Prostate gland (tissue), 2 donors: ENCODE results near the gene CD180. TPM values are rescaled to one million over a fixed set of nuclear protein-coding genes. Genes with fewer than 3 reads are reported as not detected.
A peak's percentile ranks its signal among the peaks of the same experiment; 100 is the strongest.

Experiments
- DNase-seq: peaks from one replicate; pipeline ENCODE4 v3.0.0-alpha.2; 2019; ENCODE audit warnings: low spot score
- H3K27ac ChIP-seq, 2 donors: fragments of 200-600 bp; sonication (generic); 2 replicates each; pipeline ENCODE4 v1.5.1; 2017 to 2019
- H3K27me3 ChIP-seq: fragments of 200-600 bp; sonication (generic); replicated peaks from 2 replicates; pipeline ENCODE4 v1.5.1; 2019; ENCODE audit not compliant: insufficient read depth
- H3K36me3 ChIP-seq, 2 donors: fragments of 200-600 bp; sonication (generic); 1 replicate in 1 of 2; 2 replicates in 1 of 2; pipeline versions ENCODE4 v1.5.1 to v1.8.1; 2017 to 2019
- H3K4me1 ChIP-seq: fragments of 200-600 bp; sonication (generic); replicated peaks from 2 replicates; pipeline ENCODE4 v1.5.1; 2019
- H3K4me3 ChIP-seq, 2 donors: fragments of 200-600 bp; sonication (generic); 2 replicates each; pipeline ENCODE4 v1.5.1; 2017 to 2019
- H3K9me3 ChIP-seq: fragments of 200-600 bp; sonication (generic); 2 replicates; pipeline ENCODE4 v1.5.1; 2017
- POLR2A ChIP-seq: fragments of 450-650 bp; IDR thresholded peaks from one replicate; pipeline ENCODE4 v1.6.1; 2016; ENCODE audit warnings: antibody characterized with exemption, mild to moderate bottlenecking
- POLR2AphosphoS5 ChIP-seq: sonication (generic); formaldehyde crosslinking; IDR thresholded peaks from one replicate; pipeline ENCODE4 v1.6.1; 2017; ENCODE audit warnings: antibody characterized with exemption
- WGBS: methylation state at CpG from one replicate; pipeline ENCODE4 v1.1.5; 2018; 5-methylcytosine and 5-hydroxymethylcytosine counted together
- intact Hi-C: fragments of 100-400 bp; cut with DNase I; formaldehyde crosslinking; loops from one replicate; pipeline ENCODE4 v1.14.2; 2022
- total RNA-seq, 2 donors: library from RNA; depleted of rRNA; stranded (reverse); fragments of >200 nt; gene quantifications; one replicate each; pipeline ENCODE4 v1.1.0, GENCODE V29; 2016
- TF ChIP-seq, protein P1 (sequence below), 4 experiments: fragments of 200-600 bp in 2 of 4; fragments of 450-650 bp in 2 of 4; sonication (generic) in 2 of 4; IDR thresholded peaks; 1 replicate in 3 of 4; 2 replicates in 1 of 4; pipeline ENCODE4 v1.5.1; 2016 to 2019; ENCODE audit warnings: antibody characterized with exemption in 4 of 4, mild to moderate bottlenecking in 2 of 4, moderate library complexity in 2 of 4

CD180 gene
- total RNA-seq, 2 donors from 2014 or later = 0.18 to 0.68 TPM

DNA sequence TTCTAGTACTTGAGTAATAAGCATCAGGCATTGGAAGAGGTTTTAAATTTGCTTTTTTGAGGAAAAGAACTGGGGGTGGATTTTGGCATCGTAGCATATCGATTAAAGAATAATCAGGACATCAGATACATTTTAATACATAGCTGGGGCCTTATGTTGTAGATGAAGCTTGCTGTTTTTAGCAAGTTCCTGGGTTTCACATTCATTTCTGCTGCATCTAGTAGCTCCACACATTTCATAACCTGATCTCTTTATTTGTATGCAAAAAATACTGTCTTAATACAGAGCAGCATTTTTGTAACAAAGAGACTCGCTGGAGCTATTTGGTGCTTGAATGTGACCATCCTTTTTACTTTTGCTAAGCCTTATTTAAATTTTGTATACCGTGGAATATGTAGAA, 28.5 kb downstream of the CD180 start:
- Histone ChIP-seq H3K27ac (no peak overlapping the region), H3K4me1 (no peaks in the 10 kb centered on the region), H3K27me3 (no peaks in the 10 kb centered on the region), H3K9me3 (no peaks in the 10 kb centered on the region), H3K4me3 (no peak overlapping the region), H3K36me3 (peaks cover 0 to 4% of the 10 kb centered on the region in 2 donors)
- WGBS = 94% methylated on average over 4 of the region's 4 CpGs
- TF ChIP-seq, protein P1, sequence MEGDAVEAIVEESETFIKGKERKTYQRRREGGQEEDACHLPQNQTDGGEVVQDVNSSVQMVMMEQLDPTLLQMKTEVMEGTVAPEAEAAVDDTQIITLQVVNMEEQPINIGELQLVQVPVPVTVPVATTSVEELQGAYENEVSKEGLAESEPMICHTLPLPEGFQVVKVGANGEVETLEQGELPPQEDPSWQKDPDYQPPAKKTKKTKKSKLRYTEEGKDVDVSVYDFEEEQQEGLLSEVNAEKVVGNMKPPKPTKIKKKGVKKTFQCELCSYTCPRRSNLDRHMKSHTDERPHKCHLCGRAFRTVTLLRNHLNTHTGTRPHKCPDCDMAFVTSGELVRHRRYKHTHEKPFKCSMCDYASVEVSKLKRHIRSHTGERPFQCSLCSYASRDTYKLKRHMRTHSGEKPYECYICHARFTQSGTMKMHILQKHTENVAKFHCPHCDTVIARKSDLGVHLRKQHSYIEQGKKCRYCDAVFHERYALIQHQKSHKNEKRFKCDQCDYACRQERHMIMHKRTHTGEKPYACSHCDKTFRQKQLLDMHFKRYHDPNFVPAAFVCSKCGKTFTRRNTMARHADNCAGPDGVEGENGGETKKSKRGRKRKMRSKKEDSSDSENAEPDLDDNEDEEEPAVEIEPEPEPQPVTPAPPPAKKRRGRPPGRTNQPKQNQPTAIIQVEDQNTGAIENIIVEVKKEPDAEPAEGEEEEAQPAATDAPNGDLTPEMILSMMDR (IDR thresholded peaks at IDR 0.05) = no peak
- TF ChIP-seq POLR2AphosphoS5 (no peak), POLR2A (no peak)
- DNase-seq = no peak
- intact Hi-C loops = loop anchor here (10.0 kb wide), 1 partner anchor 1107 kb away; no protein-coding TSS in a partner anchor

DNA sequence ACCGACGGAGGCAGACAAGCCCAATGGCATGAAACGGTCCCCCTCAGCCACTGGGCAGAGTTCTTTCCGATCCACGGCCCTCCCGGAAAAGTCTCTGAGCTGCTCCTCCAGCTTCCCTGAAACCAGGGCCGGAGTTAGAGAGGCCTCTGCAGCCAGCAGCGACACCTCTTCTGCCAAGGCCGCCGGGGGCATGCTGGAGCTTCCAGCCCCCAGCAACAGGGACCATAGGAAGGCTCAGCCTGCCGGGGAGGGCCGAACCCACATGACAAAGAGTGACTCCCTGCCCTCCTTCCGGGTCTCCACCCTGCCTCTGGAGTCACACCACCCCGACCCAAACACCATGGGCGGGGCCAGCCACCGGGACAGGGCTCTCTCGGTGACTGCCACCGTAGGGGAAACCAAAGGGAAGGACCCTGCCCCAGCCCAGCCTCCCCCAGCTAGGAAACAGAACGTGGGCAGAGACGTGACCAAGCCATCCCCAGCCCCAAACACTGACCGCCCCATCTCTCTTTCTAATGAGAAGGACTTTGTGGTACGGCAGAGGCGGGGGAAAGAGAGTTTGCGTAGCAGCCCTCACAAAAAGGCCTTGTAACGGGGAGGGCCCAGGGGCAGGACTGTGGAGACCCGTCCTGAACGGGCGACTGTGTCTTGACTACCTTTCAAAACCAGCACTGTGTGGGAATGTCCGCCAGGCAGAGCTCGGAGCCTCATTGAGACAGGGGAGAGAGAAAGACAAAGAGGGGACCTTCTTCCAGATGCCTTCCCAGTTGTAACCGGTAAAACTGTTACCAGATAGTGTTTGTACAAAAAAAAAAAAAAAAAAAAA, 29.9 kb downstream of the CD180 start:
- intact Hi-C loops = loop anchor here (2.0 to 10.0 kb wide), 2 partner anchors 42 to 1108 kb away; no protein-coding TSS in a partner anchor
- Histone ChIP-seq H3K36me3 (peaks cover 0 to 4% of the 10 kb centered on the region in 2 donors), H3K4me3 (peak overlapping the region; percentile 5 to 7), H3K4me1 (no peaks in the 10 kb centered on the region), H3K9me3 (no peaks in the 10 kb centered on the region), H3K27me3 (no peaks in the 10 kb centered on the region), H3K27ac (peak overlapping the region; percentile 30 to 72)
- TF ChIP-seq POLR2A (no peak), POLR2AphosphoS5 (no peak)
- TF ChIP-seq, protein P1 (IDR thresholded peaks at IDR 0.05) = peak in 1 of 4 experiments; percentile 24
- WGBS = 64% methylated on average over 27 of the region's 31 CpGs
- no peak for DNase-seq

DNA sequence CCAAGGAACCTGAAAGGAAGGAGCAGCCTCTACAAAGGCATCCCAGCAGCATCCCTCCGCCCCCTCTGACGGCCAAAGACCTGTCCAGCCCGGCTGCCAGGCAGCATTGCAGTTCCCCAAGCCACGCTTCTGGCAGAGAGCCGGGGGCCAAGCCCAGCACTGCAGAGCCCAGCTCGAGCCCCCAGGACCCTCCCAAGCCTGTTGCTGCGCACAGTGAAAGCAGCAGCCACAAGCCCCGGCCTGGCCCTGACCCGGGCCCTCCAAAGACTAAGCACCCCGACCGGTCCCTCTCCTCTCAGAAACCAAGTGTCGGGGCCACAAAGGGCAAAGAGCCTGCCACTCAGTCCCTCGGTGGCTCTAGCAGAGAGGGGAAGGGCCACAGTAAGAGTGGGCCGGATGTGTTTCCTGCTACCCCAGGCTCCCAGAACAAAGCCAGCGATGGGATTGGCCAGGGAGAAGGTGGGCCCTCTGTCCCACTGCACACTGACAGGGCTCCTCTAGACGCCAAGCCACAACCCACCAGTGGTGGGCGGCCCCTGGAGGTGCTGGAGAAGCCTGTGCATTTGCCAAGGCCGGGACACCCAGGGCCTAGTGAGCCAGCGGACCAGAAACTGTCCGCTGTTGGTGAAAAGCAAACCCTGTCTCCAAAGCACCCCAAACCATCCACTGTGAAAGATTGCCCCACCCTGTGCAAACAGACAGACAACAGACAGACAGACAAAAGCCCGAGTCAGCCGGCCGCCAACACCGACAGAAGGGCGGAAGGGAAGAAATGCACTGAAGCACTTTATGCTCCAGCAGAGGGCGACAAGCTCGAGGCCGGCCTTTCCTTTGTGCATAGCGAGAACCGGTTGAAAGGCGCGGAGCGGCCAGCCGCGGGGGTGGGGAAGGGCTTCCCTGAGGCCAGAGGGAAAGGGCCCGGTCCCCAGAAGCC, 30.8 kb downstream of the CD180 start:
- H3K27ac ChIP-seq = peak overlapping the region; percentile 30 to 72
- H3K4me1 ChIP-seq = peaks cover 3% of the 10 kb centered on the region
- H3K27me3 ChIP-seq = no peaks in the 10 kb centered on the region
- intact Hi-C loops = loop anchor here (2.0 to 10.0 kb wide), 2 partner anchors 43 to 1109 kb away; no protein-coding TSS in a partner anchor
- peaks cover 0 to 4% of the 10 kb centered on the region in 2 donors for H3K36me3 ChIP-seq
- H3K9me3 ChIP-seq = no peaks in the 10 kb centered on the region
- 40% methylated on average over 34 of the region's 36 CpGs for WGBS
- peak; percentile 44 for TF ChIP-seq POLR2AphosphoS5
- TF ChIP-seq POLR2A = no peak
- TF ChIP-seq, protein P1 (IDR thresholded peaks at IDR 0.05) = peak; percentile 57 to 87 (median 75)
- DNase-seq = peak; percentile 78
- H3K4me3 ChIP-seq = peak overlapping the region; percentile 5 to 7

DNA sequence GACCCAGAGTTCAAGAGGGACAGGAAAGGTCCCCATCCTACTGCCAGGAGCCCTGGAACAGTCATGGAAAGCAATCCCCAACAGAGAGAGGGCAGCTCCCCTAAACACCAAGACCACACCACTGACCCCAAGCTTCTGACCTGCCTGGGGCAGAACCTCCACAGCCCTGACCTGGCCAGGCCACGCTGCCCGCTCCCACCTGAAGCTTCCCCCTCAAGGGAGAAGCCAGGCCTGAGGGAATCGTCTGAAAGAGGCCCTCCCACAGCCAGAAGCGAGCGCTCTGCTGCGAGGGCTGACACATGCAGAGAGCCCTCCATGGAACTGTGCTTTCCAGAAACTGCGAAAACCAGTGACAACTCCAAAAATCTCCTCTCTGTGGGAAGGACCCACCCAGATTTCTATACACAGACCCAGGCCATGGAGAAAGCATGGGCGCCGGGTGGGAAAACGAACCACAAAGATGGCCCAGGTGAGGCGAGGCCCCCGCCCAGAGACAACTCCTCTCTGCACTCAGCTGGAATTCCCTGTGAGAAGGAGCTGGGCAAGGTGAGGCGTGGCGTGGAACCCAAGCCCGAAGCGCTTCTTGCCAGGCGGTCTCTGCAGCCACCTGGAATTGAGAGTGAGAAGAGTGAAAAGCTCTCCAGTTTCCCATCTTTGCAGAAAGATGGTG, 31.6 kb downstream of the CD180 start:
- Histone ChIP-seq H3K27me3 (no peaks in the 10 kb centered on the region), H3K4me3 (no peak overlapping the region), H3K4me1 (peaks cover 3% of the 10 kb centered on the region), H3K9me3 (no peaks in the 10 kb centered on the region), H3K36me3 (peaks cover 0 to 4% of the 10 kb centered on the region in 2 donors), H3K27ac (no peak overlapping the region)
- intact Hi-C loops = loop anchor here (10.0 kb wide), 1 partner anchor 1110 kb away; no protein-coding TSS in a partner anchor
- DNase-seq = no peak
- WGBS = 93% methylated on average over 17 of the region's 17 CpGs
- TF ChIP-seq, protein P1 (IDR thresholded peaks at IDR 0.05) = no peak
- TF ChIP-seq POLR2A (no peak), POLR2AphosphoS5 (no peak)
